DMS53 treated with DMSO at 0.1 percent for 48 hours (cell line): ENCODE measurements around the gene TMEM45B.
A peak's percentile ranks its signal among the peaks of the same experiment; 100 is the strongest.
"Not testable (repeated sequence)": the region's sequence is repeated elsewhere in the genome, so short reads cannot be mapped to it uniquely, and the experiment has no call there.

Experiments
- DNase-seq: peaks from one replicate; lab custom pipeline; 2025; ENCODE audit not compliant: unreplicated experiment; lab: John Stamatoyannopoulos, UW

TMEM45B gene

DNA sequence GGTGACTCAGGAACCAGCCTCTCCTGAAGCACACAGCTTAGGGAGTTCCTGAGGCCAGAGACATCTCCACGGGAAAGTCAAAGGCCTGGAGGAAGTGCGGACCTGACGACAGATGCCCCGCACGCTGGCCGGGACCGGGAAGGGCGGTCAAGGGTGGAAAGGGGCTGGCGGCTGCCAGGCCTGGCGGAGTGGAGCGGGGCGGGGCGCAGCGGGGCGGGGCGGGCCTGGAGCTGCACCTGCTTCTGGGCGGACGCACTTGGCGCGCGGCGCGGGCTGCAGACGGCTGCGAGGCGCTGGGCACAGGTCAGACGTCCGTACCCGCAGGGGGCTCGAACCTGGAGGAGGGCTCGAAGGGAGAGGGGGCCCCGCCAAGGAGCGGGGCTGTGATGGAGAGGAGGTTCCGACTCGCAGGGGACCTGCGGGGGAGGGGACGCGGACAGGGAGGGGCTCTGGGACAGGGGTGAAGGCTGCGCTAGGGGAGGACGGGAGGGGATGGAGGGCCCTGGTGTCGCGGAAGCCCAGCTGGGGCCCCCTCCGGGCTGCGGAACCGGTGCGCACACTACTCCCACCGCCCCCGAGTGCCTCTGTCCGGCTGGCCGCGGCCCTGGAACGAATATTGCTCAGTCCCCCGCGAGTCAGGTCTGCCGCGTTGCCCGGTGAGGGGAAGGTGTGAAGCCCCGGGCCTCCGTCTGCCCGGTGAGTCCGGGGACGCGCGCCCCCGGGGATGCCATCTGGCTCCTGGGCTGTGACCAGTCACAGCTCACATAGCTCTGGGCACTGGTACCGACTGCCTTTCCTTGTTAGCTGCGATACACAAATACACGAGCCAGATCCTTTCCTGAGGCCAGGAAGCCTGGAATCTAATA, at the start of gene TMEM45B:
TSS of gene TMEM45B (plus strand) at position 253 of the 866 bp plus-strand sequence. CDS start 36,635 bp downstream, outside the sequence.
- peak; percentile 60 for DNase-seq

DNA sequence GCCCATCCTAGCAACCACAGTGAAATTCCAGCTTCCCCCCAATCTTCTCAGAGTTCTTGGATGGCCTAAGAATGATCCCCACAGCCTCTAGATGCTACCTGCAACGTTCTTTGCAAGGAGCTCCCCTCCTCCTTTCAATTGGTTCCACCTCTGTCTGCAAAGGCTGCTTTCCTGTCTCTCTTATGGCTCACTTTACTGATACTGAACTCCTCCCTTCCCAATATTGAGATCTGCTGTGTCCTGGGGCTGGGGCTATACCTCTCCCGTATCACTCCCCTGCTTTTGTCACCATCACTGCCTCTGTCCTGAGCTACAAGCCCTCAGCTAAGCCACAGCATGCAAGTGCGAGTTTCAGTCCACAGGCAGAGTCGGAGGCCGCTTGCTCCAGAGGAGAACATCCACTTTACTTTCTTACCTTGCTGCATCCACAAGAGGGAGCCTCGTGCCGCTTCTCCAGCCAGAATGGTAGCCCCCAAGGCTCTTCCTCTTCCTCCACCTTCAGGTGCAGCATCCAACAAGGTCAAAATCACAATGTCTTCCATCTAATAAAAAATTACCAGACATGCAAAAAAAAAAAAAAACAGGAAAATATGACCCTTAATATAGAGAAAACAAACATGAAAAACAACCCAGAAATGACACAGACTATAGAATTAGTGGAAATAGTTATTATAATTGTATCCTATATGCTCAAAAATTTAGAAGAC, 48.6 kb upstream of the TMEM45B start:
- peak; percentile 50 for DNase-seq

DNA sequence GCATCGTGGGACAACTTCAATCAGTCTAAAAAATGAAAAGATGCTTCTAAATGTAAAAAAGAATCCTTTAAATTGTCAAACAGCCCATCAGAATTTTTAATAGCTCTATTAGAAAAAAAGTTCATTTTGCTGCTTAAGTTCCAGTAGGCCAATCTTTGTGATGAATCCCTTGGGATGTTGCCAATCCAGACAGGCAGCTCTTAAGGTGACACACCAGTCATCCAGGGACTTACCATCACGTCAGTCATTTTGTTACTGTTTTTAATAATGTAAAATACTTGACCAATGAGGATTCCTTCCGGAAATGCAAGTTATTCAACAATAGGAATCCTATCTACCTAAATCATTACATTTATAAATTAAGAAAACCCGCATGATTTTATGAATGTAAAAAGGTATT, 47.8 kb upstream of the TMEM45B start:
- DNase-seq, result no peak

DNA sequence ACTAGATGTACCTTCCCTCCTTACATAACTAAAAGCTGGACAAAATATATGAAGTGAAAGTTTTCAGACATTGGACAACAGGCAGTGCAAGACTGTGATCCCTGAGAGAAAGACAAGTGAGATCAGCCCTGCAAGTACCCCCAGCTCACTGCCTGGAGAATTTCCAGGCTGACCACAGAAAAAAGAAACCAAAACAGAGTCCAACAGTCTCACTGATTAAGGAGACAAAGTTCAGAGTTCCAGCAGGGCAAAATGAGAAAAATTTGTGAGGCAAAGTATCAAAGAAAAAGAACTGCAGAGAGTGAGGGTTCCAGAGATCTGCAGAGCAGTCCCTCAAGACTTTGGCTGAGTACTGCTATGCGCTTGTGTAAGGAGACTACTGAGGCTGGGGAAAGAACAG, 47.3 kb upstream of the TMEM45B start:
- DNase-seq, result no peak

DNA sequence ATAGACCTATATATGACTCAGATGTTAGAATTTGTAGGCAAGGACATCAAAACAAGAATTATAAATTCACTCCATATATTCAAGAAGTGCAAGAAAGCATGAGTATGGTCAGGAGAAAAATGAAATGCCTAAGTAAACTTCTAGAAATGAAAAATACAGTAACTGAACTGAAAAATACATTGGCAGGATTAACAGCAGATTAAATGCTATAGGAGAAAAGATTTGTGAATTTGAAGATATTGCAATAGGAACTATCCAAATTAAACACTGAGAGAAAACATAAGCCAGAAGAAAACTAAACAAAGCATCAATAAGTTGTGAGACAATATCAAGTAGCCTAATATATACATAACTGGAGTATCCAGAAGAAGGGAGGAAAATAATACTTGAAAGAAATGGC, 46.6 kb upstream of the TMEM45B start:
- no peak for DNase-seq

DNA sequence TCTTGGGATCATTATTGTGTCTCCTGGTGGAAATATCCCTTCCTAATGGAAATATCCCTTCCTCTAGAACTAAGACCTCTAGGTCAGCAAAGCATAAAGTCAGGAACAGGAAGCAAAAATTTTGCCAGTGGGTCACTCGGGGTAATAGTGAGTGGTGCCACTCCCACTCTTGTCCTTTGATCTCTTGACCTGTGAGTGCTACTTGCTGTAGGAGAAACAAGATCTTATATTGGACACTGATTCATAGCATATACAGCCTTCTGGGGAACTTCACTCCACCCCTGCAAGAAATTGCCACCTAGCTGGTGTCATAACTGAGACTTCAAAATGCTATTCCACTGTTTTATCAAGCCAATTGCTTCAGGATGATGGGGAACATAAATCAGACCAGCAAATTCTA, 44.7 kb upstream of the TMEM45B start:
- no peak for DNase-seq

DNA sequence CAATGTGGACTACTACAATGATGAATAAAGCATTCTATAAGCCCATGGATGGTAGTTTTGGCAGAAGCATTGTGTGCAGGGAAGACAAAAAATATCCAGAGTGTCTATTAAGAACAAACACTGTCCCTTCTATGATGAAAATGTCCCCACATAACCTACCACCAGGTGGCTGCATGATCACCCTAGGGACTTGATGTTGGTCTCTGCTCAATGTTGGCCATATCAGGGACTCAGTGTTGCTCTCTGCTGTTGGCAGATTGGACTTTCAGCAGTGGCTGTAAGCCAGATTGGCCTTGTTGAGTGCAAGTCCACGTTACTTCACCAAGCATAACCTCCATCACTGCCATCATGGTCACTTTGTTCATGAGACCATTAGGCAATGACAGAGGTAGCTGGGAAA, 44.2 kb upstream of the TMEM45B start:
- DNase-seq, result not testable (repeated sequence)

DNA sequence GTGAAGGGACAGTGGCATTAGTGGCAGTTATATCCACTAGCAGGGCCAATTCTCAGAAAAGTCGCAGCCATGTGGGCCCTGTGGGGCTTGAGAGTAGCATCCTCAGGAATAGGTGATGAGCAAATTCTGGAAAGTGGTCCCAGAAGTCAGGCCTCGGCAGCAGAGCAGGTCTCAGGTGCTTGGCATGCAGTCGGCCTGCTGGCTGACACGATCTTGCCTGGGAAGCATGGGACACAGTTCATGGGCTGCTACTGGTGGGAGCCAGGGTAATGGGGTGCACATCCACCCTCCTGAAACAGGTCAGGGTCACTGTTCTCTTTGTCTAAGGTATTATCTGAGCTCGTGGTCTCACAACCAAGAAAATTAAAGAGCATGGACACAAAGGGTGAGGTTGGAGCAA, 36.8 kb upstream of the TMEM45B start:
- no peak for DNase-seq

DNA sequence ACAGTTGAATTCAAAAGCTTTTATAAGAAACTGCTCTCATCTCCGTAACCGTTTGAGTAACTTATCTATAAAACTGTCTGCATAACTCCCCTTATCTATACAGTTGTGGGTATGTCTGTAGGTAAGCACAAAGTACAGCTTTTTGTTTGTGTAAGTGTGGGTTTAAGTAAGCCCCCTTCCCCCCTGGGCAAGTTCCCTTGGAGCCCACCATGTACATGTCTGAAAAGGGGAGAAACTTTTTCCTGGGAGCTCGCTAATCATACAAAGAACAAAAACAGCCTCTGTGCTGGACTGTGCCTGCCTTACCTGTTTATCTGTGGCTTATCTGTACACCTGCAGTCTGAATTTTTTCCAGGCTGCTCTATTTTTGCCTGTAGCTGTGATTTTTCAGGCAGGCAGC, 36.3 kb upstream of the TMEM45B start:
- no peak for DNase-seq

DNA sequence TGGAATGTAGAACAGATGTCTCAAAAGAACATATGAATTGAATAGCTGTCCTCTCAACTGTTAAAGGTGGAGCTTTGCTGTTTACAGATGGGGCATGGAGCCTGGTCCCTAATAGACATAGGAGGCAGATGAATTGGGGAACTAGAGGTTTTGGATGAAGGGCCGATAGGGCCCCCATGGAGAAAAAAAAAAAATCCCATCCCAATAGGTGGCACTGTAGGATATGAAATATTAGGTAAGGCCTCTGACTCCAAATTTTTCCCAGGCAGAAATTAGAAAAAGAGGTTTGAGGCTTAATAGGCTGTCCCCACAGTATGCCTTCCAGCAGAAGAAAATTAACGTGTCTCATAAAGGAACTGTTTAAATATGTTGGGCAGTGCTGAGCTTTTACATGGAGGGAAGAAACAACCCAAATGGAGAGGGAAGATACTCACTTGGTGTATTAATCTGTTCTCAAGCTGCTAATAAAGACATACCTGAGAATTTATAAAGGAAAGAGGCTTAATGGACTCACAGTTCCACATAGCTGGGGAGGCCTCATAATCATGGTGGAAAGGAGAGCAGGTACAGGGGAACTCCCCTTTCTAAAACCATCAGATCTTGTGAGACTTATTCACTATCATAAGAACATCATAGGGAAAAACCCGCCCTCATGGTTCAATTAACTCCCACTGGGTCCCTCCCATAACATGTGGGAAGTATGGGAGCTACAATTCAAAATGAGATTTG, 30.1 kb upstream of the TMEM45B start:
- peak; percentile 25 for DNase-seq

DNA sequence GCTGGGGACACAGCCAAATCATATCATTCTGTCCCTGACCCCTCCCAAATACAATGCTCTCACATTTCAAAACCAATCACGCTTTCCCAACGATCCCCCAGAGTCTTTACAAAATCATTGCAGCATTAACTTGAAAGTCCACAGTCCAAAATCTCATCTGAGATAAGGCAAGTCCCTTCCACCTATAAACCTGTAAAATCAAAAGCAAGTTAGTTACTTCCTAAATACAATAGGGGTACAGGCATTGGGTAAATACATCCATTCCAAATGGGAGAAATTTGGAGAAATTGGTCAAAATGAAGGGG, 29.6 kb upstream of the TMEM45B start:
- DNase-seq, result not testable (repeated sequence)

DNA sequence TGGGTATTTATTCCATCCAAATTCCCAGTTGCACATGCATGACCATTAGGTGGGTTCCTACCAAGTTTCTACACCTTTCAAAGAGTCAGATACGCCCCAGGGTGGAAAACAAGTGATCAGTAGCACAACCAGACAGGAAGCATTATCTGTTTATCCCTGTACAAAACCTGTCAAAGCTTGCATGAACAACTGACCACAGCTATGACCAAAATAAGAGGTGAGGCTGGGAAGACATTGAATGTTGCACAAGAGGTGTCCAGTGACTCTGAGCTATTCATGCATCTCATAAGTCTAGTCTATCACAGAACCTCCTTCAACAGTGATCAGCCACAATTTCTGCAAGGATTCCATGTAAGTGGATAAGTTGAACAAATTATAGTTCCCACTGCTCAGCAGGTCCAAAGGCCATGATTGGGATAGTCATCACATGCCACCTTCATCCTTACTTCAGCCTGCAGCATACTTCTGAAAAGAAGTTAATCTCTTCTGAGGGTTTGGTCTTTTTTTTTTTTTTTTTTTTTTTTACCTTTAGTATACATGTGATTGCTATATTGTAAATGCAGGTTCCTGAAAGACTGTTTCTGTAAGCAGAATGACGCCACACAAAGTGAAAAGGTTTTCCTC, 28.0 kb upstream of the TMEM45B start:
- DNase-seq, result no peak

DNA sequence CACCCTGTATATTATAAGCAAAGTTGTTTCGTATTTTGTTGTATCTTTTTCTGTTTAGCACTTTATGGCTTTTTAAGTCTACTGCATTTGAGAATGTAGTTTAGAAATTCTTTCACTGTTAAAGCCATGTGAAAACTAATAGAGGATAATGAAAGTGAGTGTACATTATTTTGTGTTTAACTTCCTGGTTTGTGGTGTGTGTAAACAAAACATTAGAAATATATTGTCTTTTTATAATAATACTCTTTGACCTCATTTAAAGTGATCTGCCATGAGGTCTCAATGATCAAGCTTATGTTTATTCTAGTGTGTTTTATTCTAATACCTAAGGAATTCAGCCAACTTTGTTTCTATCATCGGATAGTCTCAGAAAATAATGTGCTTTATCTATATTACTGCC, 27.4 kb upstream of the TMEM45B start:
- DNase-seq, result no peak

DNA sequence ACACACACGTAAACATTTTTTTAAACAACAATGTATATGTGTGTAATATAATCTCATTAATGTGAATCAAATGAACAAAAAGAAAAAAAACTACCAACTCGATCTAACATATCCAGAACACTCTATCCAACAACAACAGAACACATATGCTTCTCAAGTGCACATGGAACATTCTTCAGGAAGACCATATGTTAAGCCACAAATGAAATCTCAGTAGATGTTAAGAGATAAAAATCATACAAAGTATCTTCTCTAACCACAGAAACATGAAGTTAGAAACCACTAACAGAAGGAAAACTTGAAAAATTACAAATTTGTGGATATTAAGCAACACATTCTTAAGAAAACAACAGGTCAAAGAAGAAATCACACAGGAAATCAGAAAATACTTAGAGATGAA, 25.5 kb upstream of the TMEM45B start:
- no peak for DNase-seq

DNA sequence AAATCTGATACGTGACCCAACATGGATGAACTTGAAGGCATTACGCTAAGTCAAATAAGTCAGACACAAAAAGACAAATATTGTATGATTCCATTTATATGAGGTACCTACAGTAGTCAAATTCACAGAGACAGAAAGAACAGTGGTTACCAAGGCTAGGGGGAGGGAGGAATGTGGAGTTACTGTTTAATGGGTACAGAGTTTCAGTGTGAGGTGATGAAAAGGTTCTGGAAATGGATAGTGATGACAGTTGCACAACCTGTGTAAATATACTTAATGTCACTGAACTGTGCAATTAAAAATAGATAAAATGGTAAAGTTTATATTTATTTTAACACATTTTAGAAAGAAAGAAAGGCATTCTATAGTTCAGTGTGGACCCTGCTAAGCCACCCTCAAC, 24.1 kb upstream of the TMEM45B start:
- no peak for DNase-seq

DNA sequence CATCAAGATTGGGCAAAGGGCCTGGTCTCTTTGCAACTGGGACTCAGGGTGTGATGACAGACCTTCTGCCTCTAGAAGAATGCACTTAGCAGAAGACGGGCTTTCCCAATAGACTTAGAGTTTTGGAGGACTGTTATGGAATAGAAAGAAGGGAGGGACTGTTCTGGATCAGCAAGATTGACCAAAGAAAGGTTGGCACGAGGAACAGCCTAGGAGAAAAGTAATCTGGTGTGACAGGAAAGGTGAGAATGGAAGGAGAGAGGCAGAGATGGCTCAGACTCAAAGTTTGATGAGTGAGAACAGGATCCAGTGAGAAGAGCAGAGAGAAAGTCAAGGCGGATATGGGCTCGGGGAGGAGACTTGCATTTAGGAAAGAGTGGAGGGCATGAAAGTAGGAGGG, 23.0 kb upstream of the TMEM45B start:
- no peak for DNase-seq

DNA sequence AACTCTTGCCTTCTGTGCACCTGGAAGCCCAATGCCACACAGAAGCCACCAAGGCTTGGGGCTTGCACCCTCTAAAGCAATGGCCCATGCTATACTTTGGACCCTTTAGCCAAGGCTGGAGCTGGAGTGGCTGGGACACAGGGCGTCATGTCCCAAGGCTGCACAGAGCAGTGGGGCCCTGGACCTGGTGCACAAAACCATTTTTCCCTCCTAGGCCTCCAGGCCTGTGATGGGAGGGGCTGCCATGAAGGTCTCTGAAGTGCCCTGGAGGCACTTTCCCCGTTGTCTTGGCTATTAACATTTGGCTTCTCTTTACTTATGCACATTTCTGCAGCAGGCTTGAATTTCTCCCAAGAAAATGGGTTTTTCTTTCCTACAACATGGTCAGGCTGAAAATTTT, 20.6 kb upstream of the TMEM45B start:
- DNase-seq, result no peak

DNA sequence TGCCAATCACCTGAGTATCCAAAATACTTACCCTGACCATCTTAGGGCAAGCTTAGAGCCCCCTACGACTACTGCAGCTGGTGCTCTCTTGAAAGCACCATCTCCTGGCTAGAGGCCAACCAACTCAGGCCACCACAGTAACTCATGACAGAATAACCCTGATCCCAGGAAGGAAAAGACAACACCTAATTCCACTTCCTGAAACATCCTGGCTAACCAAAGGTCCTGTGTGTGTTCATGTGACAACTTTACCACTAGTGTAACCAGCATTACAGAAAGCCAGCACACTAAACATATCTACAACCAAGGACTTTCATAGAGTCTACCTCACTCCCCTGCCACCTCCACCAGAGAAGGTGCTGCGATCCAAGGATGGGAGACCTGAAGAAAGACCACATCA, 17.4 kb upstream of the TMEM45B start:
- no peak for DNase-seq

DNA sequence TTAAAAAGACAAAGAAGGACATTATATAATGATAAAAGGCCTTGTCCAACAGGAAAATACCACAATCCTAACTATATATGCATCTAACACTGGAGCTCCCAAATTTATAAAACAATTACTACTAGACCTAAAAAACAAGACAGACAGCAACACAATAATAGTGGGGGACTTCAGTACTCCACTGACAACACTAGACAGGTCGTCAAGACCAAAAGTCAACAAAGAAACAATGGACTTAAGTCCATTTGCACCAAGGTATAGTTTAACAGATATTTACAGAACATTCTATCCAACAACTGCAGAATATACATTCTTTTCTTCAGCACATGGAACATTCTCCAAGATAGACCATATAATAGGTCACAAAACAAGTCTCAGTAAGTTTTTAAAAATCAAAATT, 15.5 kb upstream of the TMEM45B start:
- DNase-seq, result not testable (repeated sequence)

DNA sequence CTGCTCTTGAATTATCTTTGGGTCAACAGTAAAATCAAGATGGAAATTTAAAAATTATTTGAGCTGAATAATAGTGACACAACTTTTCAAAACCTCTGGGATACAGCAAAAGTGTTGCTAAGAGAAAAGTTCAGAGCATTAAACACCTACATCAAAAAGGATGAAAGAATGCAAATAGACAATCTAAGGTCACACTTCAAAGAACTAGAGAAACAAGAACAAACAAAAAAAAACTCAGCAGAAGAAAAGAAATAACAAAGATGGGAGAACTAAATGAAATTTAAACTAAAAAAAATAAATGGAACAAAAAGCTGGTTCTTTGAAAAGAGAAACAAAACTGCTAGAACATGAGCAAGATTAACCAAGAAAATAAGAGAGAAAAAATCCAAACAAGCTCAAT, 15.0 kb upstream of the TMEM45B start:
- DNase-seq, result no peak

DNA sequence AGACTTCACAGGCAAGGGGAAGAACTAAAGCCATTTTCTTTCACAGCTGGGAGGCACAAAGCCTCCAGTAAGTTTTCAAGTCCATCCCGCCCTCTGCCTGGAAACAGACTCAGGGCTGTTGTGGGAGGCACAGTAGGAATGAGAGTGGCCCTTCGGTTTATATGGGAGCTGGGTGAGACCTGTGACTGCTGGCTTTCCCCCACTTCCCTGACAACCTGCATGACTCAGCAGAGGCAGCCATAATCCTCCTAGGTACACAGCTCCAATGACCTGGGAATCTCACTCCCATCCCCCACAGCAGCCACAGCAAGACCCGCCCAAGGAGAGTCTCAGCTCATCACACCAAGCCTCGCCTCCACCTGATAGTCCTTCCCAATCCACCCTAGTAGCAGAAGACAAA, 12.1 kb upstream of the TMEM45B start:
- DNase-seq, result peak; percentile 20

DNA sequence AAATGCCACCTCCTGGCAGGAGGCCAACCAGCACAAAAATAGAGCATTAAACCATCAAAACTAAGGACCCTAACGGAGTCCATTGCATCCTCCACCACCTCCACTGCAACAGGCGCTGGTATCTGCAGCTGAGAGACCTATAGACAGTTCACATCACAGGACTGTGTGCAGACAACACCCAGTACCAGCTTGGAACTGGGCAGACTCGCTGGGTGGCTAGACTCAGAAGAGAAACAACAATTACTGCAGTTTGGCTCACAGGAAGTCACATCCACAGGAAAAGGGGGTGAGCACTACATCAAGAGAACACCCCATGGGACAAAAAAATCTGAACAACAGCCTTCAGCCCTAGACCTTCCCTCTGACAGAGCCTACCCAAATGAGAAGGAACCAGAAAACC, 11.6 kb upstream of the TMEM45B start:
- no peak for DNase-seq
